Retinal pigment epithelial cell (primary cell): ENCODE data around the gene IKZF1.

Source experiments
- DNase-seq: peaks from one replicate; pipeline ENCODE4 v3.0.0-alpha.2; 2010; ENCODE audit warnings: low read depth
- H3K4me3 ChIP-seq: 2 replicates; pipeline ENCODE4 v1.5.1; 2011; ENCODE audit warnings: mild to moderate bottlenecking, low read length, control low read depth, moderate library complexity
- TF ChIP-seq, protein P1 (sequence below): conservative IDR thresholded peaks from 2 replicates; pipeline ENCODE4 v1.5.1; 2011; ENCODE audit warnings: low read depth, low read length, control low read depth, inconsistent platforms

The IKZF1 gene

DNA sequence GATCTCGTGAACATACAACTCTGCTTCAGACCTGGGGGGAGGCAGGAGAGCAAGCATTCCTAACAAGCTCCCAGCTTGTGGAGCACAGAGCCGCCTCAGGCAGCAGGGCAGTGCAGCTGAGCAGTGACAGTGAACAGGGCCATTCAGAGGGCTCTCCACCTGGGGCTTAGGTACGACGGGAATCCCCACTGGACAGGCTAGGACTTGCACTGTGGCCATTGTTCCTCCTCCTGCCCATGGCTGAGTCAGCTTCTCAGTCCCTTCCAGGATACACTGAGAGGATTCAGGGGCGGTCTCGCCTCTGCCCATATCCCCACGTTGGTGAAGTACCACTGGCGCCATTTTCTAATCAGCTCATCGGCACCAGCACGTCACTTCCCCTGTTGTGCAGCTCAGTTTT is 74.6 kb downstream of the IKZF1 start:
- DNase-seq = no peak
- no peak overlapping the region for H3K4me3 ChIP-seq
- TF ChIP-seq, protein P1, sequence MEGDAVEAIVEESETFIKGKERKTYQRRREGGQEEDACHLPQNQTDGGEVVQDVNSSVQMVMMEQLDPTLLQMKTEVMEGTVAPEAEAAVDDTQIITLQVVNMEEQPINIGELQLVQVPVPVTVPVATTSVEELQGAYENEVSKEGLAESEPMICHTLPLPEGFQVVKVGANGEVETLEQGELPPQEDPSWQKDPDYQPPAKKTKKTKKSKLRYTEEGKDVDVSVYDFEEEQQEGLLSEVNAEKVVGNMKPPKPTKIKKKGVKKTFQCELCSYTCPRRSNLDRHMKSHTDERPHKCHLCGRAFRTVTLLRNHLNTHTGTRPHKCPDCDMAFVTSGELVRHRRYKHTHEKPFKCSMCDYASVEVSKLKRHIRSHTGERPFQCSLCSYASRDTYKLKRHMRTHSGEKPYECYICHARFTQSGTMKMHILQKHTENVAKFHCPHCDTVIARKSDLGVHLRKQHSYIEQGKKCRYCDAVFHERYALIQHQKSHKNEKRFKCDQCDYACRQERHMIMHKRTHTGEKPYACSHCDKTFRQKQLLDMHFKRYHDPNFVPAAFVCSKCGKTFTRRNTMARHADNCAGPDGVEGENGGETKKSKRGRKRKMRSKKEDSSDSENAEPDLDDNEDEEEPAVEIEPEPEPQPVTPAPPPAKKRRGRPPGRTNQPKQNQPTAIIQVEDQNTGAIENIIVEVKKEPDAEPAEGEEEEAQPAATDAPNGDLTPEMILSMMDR = no peak

DNA sequence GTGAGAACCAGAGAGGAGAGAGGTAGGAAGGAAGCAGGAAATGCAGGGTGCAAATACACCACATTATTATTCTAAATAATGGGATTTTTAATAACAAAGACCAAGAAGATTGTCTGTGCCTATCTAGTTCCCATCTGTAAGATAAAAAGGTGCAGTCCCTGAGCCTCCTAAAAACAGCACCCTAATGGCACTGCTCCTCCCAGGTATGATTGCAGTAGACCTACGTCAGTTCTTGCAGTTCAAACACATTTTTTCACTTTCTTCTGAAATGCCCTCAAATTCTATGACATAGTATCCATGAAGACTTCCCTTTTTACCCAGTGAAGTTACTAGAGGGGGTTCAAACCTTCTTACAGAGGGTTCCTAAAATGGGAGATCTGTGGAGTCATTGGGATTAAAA is 75.0 kb downstream of the IKZF1 start:
- no peak overlapping the region for H3K4me3 ChIP-seq
- no peak for DNase-seq
- TF ChIP-seq, protein P1 = no peak

DNA sequence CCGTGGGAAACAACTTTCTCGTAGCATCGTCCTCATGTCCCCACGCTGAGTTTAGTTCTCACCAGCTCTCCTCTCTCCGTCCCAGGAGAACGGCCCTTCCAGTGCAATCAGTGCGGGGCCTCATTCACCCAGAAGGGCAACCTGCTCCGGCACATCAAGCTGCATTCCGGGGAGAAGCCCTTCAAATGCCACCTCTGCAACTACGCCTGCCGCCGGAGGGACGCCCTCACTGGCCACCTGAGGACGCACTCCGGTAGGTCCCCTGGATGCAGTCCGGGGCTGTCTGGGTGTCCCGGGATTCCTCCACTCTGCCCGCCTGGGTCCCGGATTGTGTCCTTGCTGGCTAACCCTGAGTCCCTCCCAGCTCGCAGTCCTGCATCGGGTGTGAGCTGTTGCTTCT is 77.9 kb downstream of the IKZF1 start:
- TF ChIP-seq, protein P1 = no peak
- H3K4me3 ChIP-seq = no peak overlapping the region
- no peak for DNase-seq

DNA sequence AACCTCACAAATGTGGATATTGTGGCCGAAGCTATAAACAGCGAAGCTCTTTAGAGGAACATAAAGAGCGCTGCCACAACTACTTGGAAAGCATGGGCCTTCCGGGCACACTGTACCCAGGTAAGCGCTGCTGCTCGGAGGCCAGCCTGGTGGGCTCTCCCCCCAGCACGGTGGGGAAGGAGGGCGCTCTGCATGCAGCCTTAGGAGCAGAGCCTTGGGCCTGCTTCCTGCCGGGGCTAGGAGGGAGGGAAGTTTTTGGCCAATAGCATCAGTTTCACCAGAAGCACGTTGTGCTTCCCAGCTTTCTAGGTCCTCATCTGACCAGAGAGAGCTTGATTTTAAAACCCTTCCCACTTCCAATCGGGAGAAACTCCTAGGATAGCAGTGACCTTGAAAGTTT is 82.8 kb downstream of the IKZF1 start:
- no peak overlapping the region for H3K4me3 ChIP-seq
- DNase-seq = no peak
- TF ChIP-seq, protein P1 = no peak

DNA sequence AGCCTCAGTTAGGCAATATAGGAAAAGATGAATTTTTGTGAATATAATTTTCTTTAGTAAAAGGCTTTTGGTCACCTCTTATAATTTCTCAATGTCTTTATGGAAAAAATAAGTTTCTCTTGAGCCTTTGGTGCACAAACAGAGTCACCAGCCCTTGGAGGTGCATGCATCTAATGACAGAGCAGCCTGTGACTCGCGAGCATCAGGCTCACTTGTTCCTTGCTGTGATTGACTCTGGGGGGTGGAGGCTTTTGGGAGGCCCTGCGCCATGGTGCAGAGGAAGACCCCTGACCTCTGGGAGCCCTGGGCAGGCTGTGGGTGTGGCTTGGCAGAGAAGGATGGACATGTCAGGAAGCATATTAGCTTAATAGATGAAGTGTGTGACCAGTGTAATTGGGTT is 85.4 kb downstream of the IKZF1 start:
- no peak for DNase-seq
- no peak overlapping the region for H3K4me3 ChIP-seq
- TF ChIP-seq, protein P1 = no peak

DNA sequence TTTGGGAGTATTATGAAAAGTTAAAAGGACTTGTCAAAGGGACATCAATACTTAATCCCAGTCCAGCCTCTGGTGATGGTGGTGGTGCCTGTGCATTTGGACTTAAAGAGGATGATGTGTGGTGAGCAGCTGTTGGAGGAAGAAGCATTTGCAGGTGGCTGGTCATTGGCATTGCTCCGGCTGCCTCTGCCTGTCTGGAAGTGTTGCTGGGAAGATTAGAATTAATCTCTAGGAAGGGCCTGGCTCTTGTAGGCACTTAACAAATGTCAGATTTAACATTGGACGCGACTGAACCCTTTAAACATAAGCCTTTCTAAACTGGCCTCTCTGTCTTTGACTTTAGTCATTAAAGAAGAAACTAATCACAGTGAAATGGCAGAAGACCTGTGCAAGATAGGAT is 86.9 kb downstream of the IKZF1 start:
- TF ChIP-seq, protein P1 = no peak
- DNase-seq = peak; percentile 10
- H3K4me3 ChIP-seq = no peak overlapping the region

DNA sequence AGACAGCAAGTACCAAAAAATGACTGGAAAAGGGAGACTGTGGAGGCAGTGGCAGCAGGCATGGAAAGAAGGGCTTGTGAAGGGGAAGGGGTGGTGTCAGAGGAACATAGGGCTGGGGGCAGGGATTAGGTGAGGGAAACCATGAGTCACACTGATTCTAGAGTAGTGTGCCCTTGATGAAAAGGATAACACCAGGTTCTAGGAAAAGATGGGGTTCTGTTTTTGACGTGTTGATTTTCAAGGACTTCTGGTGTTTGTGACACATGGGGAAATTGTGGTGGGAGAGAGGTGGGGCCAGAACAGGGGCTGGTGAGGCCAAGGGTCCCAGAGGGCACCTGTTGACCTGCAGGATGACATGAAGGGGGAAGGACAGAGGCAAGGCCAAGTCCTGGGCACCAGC is 88.6 kb downstream of the IKZF1 start:
- DNase-seq = no peak
- TF ChIP-seq, protein P1 = no peak
- no peak overlapping the region for H3K4me3 ChIP-seq
